ENCODE data around the gene GTF2A1. TPM values are rescaled to one million over a fixed set of nuclear protein-coding genes. Genes with fewer than 3 reads are reported as not detected.
"Not testable (repeated sequence)": the region's sequence is repeated elsewhere in the genome, so short reads cannot be mapped to it uniquely, and the experiment has no call there.

The GTF2A1 gene
- total RNA-seq, 1 donor from 2014 or later: 19.7 TPM

DNA sequence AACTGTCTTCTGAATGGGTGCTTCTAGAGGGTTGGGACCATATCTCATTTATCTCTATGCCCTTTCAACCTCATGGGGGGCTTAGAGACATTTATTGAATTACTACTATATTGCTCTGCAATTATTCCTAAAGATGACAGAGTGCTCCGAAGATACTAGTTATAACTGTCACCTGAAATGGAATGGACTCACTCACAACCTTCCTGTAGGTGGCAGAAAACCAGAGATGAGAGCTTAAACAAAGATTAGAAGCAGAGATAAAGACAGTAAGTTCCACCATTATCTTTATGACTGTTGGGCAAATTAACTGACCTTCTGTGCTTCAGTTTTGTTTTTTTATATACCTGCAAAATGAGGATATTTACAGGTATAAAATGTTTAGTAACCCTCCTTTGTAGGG, 31.5 kb upstream of the GTF2A1 start:
- no peaks in the 10 kb centered on the region for H3K36me3 ChIP-seq (ENCODE audit: control insufficient read depth, insufficient read depth, low read length)
- no peak overlapping the region for H3K4me3 ChIP-seq (ENCODE audit: low read depth, low read length)
- FAIRE-seq (no peak), DNase-seq (ENCODE audit: low read depth) (no peak)
- TF ChIP-seq, protein P1, sequence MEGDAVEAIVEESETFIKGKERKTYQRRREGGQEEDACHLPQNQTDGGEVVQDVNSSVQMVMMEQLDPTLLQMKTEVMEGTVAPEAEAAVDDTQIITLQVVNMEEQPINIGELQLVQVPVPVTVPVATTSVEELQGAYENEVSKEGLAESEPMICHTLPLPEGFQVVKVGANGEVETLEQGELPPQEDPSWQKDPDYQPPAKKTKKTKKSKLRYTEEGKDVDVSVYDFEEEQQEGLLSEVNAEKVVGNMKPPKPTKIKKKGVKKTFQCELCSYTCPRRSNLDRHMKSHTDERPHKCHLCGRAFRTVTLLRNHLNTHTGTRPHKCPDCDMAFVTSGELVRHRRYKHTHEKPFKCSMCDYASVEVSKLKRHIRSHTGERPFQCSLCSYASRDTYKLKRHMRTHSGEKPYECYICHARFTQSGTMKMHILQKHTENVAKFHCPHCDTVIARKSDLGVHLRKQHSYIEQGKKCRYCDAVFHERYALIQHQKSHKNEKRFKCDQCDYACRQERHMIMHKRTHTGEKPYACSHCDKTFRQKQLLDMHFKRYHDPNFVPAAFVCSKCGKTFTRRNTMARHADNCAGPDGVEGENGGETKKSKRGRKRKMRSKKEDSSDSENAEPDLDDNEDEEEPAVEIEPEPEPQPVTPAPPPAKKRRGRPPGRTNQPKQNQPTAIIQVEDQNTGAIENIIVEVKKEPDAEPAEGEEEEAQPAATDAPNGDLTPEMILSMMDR (IDR thresholded peaks at IDR 0.05; ENCODE audit: insufficient read depth, low read length, severe bottlenecking): no peak
- no peaks in the 10 kb centered on the region for H3K27me3 ChIP-seq (ENCODE audit: control insufficient read depth, insufficient read depth, low read length)

DNA sequence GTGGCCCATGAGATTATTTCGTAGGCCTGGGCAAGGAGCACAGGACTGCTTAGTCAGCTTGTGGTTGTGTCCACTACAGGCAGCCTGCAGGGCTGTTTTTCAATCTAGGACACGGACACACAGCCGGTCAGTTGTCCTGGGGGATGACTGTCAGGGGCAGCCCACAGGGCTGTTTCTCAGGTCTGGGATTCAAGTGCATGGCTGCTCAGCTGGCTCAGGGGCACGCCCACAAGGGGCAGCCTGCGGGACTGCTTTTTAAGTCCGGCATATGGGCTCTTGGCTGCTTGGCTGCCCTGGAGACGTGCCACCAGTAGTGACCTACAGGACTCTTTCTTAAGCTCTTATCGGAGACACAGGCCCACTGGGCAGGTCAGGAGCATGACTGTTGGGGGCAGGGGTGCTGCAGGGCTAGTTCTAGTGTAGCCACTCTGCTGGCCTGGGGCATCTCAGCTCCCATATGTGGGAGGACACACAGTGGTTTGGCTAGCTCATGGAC, 26.6 kb upstream of the GTF2A1 start:
- DNase-seq (ENCODE audit: low read depth) (no peak), FAIRE-seq (no peak)
- Histone ChIP-seq H3K4me3 (ENCODE audit: low read depth, low read length) (no peak overlapping the region), H3K27me3 (ENCODE audit: control insufficient read depth, insufficient read depth, low read length) (no peaks in the 10 kb centered on the region), H3K36me3 (ENCODE audit: control insufficient read depth, insufficient read depth, low read length) (no peaks in the 10 kb centered on the region)
- TF ChIP-seq, protein P1 (IDR thresholded peaks at IDR 0.05; ENCODE audit: insufficient read depth, low read length, severe bottlenecking): no peak

DNA sequence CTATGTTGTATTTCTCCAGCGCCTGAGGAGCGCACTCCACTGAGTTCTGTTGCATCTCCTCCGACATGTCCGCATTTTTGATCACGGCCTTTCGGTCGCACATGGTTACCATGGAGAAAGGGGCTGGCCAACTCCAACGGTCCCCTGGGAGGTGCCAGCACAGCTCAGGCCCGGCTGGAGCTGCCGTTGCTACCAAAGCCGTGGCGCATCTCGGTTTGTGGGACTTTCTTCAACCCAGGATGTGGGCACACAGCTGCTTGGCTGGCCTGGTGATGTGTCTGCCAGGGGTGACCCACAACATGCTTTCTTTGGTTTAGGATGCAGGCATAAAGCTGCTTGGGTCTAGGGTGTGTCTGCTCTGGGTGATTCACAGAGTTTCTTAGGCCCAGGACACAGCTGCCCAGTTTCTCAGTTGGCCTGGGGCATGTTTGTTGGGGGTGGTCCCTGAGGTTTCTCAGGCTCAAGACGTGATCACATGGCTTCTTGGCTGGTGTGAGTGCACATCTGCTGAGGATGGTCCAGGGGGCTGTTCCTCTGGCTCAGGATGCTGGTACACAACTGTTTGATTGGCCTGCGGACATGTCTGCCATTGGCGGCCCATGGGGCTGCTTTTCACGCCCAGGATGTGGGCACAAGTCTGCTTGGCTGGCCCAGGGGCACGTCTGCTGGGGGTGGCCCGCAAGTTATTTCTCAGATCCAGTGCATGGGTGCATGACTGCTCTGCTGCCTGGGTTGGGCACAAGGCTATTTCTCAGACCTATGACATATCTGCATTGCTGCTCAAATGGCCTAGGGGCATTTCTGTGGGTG, 25.9 kb upstream of the GTF2A1 start:
- TF ChIP-seq, protein P1 (IDR thresholded peaks at IDR 0.05; ENCODE audit: insufficient read depth, low read length, severe bottlenecking): no peak
- H3K36me3 ChIP-seq (ENCODE audit: control insufficient read depth, insufficient read depth, low read length): no peaks in the 10 kb centered on the region
- no peaks in the 10 kb centered on the region for H3K27me3 ChIP-seq (ENCODE audit: control insufficient read depth, insufficient read depth, low read length)
- DNase-seq (ENCODE audit: low read depth) (peak; percentile 78), FAIRE-seq (peak; percentile 40)
- H3K4me3 ChIP-seq (ENCODE audit: low read depth, low read length): no peak overlapping the region

DNA sequence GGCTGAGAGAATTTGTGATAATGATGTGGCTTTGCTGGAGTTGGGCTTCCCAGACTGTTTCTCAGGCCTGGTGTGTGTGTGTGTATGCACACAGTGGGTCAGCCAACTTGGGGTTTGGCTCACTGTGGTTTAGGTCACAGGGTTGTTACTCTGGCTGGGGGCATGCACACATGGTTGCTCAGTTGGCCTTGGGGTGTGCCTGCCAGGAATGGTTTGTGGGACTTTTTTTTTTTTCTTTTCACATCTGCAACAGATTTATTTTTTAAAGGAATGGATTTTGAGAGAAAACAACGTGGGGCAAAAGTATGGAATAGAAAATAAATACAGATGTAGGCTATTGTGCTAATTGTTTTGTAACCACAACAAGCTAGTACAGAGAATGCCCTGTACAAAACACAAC, 25.0 kb upstream of the GTF2A1 start:
- DNase-seq (ENCODE audit: low read depth): no peak
- FAIRE-seq: no peak
- Histone ChIP-seq H3K27me3 (ENCODE audit: control insufficient read depth, insufficient read depth, low read length) (no peaks in the 10 kb centered on the region), H3K36me3 (ENCODE audit: control insufficient read depth, insufficient read depth, low read length) (no peaks in the 10 kb centered on the region), H3K4me3 (ENCODE audit: low read depth, low read length) (no peak overlapping the region)
- TF ChIP-seq, protein P1 (IDR thresholded peaks at IDR 0.05; ENCODE audit: insufficient read depth, low read length, severe bottlenecking): no peak

DNA sequence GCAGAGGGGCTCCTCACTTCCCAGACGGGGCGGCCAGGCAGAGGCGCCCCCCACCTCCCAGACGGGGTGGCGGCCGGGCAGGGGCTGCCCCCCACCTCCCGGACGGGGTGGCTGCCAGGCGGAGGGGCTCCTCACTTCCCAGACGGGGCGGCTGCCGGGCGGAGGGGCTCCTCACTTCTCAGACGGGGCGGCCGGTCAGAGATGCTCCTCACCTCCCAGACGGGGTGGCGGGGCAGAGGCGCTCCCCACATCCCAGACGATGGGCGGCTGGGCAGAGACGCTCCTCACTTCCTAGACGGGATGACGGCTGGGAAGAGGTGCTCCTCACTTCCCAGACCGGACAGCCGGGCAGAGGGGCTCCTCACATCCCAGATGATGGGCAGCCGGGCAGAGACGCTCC, 23.7 kb upstream of the GTF2A1 start:
- not testable (repeated sequence) for H3K27me3 ChIP-seq (ENCODE audit: control insufficient read depth, insufficient read depth, low read length); FAIRE-seq; DNase-seq (ENCODE audit: low read depth); H3K4me3 ChIP-seq (ENCODE audit: low read depth, low read length); H3K36me3 ChIP-seq (ENCODE audit: control insufficient read depth, insufficient read depth, low read length)

DNA sequence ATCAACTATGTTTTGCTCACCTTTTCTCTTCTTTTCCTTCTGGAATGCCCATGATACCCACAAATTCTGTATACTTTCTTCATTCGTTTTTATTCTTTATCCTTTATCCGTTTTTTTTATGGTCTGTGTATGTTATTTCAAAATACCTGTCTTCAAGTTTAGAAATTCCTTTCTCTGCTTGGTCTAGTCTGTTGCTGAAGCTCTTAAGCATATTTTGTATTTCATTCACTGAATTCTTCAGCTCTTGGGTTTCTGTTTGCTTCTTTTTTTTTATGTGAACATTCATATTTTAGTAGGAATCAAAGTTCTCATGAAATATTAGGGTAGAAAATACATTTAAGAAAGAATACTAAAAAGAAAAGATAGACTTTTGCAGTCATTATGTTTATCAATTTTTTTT, 22.7 kb upstream of the GTF2A1 start:
- Histone ChIP-seq H3K27me3 (ENCODE audit: control insufficient read depth, insufficient read depth, low read length) (no peaks in the 10 kb centered on the region), H3K36me3 (ENCODE audit: control insufficient read depth, insufficient read depth, low read length) (no peaks in the 10 kb centered on the region), H3K4me3 (ENCODE audit: low read depth, low read length) (no peak overlapping the region)
- no peak for DNase-seq (ENCODE audit: low read depth)
- TF ChIP-seq, protein P1 (IDR thresholded peaks at IDR 0.05; ENCODE audit: insufficient read depth, low read length, severe bottlenecking): no peak
- no peak for FAIRE-seq

DNA sequence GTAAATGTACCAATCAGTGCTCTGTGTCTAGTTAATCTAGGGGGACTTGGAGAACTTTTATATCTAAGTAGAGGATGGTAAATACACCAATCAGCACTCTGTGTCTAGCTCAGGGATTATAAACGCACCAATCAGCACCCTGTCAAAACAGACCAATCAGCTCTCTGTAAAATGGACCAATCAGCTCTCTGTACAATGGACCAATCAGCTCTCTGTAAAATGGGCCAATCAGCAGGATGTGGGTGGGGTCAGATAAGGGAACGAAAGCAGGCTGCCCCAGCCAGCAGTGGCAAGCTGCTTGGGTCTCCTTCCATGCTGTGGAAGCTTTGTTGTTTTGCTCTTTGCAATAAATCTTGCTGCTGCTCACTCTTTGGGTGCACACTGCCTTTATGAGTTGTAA, 16.1 kb upstream of the GTF2A1 start:
- not testable (repeated sequence) for DNase-seq (ENCODE audit: low read depth); H3K27me3 ChIP-seq (ENCODE audit: control insufficient read depth, insufficient read depth, low read length); FAIRE-seq; H3K36me3 ChIP-seq (ENCODE audit: control insufficient read depth, insufficient read depth, low read length); H3K4me3 ChIP-seq (ENCODE audit: low read depth, low read length)
